Neutrophil (primary cell): ENCODE data around the gene INCENP.

Source experiments
- H3K27ac ChIP-seq: fragments of 200-600 bp; sonication (generic); 2 replicates; pipeline ENCODE4 v1.5.1; 2016; ENCODE audit warnings: mild to moderate bottlenecking, moderate library complexity
- H3K27me3 ChIP-seq: fragments of 200-600 bp; sonication (generic); 2 replicates; pipeline ENCODE4 v1.6.0; 2016; ENCODE audit warnings: mild to moderate bottlenecking
- H3K36me3 ChIP-seq: fragments of 200-600 bp; sonication (generic); 2 replicates; pipeline ENCODE4 v1.5.1; 2017
- H3K4me1 ChIP-seq, 2 experiments: fragments of 200-600 bp in 1 of 2; sonication (generic) in 1 of 2; 1 replicate in 1 of 2; 2 replicates in 1 of 2; pipeline versions ENCODE4 v1.5.1 to v1.6.1; 2013 to 2016; ENCODE audit warnings: low read depth in 1 of 2, low read length in 1 of 2, mild to moderate bottlenecking in 1 of 2, moderate library complexity in 1 of 2; ENCODE audit not compliant: control insufficient read depth in 1 of 2, insufficient read depth in 1 of 2
- H3K4me3 ChIP-seq, 2 experiments: fragments of 200-600 bp in 1 of 2; sonication (generic) in 1 of 2; 1 replicate in 1 of 2; 2 replicates in 1 of 2; pipeline ENCODE4 v1.5.1; 2013 to 2016; ENCODE audit warnings: low read depth in 1 of 2, low read length in 1 of 2, mild to moderate bottlenecking in 1 of 2, moderate library complexity in 1 of 2
- H3K9me3 ChIP-seq: fragments of 200-600 bp; sonication (generic); 2 replicates; pipeline ENCODE4 v1.5.1; 2016
- TF ChIP-seq, protein P1 (sequence below): fragments of 200-600 bp; sonication (generic); IDR thresholded peaks from 2 replicates; pipeline ENCODE4 v1.5.1; 2016; ENCODE audit warnings: antibody characterized with exemption

INCENP gene

DNA sequence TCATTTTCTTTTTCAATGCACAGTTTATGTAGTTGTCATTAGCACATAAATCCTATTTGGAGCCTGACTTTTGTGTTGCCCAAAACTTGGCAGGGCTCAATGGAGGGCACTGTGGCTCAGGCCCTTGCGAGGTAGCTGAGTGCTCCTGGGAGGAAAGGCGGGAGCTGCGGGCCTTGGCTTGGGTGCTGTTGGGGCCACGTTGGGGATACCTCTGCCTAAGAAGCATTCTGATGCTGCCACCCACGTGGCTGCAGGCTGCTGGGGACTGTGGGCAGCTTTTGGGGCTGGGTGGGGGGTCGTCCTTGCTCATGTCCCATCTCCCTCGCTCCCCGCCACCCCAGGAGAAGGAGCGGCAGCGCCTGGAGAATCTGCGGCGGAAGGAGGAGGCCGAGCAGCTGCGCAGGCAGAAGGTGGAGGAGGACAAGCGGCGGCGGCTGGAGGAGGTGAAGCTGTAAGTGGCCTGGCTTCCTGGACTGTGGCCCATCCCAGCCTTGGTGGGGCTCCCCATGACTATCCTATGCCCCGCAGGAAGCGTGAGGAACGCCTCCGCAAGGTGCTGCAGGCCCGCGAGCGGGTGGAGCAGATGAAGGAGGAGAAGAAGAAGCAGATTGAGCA is 20.9 kb downstream of the INCENP start:
- Histone ChIP-seq H3K27me3 (no peaks in the 10 kb centered on the region), H3K4me1 (no peaks in the 10 kb centered on the region), H3K4me3 (no peak overlapping the region), H3K36me3 (peaks cover 98% of the 10 kb centered on the region), H3K9me3 (no peaks in the 10 kb centered on the region), H3K27ac (no peak overlapping the region)
- TF ChIP-seq, protein P1, sequence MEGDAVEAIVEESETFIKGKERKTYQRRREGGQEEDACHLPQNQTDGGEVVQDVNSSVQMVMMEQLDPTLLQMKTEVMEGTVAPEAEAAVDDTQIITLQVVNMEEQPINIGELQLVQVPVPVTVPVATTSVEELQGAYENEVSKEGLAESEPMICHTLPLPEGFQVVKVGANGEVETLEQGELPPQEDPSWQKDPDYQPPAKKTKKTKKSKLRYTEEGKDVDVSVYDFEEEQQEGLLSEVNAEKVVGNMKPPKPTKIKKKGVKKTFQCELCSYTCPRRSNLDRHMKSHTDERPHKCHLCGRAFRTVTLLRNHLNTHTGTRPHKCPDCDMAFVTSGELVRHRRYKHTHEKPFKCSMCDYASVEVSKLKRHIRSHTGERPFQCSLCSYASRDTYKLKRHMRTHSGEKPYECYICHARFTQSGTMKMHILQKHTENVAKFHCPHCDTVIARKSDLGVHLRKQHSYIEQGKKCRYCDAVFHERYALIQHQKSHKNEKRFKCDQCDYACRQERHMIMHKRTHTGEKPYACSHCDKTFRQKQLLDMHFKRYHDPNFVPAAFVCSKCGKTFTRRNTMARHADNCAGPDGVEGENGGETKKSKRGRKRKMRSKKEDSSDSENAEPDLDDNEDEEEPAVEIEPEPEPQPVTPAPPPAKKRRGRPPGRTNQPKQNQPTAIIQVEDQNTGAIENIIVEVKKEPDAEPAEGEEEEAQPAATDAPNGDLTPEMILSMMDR = no peak

- H3K9me3 ChIP-seq = no peaks in the 10 kb centered on the region
- no peak overlapping the region for H3K4me3 ChIP-seq
- H3K27me3 ChIP-seq = no peaks in the 10 kb centered on the region
- peaks cover 98% of the 10 kb centered on the region for H3K36me3 ChIP-seq
- H3K4me1 ChIP-seq = no peaks in the 10 kb centered on the region
- TF ChIP-seq, protein P1 = no peak
- no peak overlapping the region for H3K27ac ChIP-seq
Observed at GRCh38 chr11:62145261-62145871, 21.6 kb downstream of the INCENP start.

DNA sequence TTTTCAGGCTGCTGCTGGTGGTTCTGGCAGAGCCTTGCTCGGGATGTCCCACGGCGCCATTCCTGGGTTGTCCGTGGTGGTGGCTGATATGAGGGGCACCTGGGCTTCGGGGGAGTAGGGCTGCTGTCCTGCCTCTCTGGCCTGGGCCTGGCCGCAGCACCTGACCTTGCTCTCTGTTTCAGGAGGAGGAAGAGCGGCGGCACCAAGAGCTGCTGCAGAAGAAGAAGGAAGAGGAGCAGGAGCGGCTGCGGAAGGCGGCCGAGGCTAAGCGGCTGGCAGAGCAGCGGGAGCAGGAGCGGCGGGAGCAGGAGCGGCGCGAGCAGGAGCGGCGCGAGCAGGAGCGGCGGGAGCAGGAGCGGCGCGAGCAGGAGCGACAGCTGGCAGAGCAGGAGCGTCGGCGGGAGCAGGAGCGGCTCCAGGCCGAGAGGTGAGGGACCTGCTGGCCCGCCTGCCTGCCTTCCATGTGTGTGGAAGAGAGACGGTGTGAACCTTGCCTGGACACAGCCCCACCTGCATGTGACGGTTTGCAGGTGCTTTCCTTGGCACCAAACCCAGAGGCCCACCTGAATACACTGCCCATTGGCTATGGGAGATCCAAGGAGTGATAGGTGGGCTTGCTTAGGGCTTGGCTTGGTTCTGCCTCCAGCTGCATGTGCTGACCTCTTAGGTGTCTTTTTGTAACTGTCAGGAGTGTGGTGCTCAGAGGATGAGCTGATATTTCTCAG is 22.8 kb downstream of the INCENP start:
- TF ChIP-seq, protein P1 = no peak
- H3K4me1 ChIP-seq = no peaks in the 10 kb centered on the region
- no peaks in the 10 kb centered on the region for H3K27me3 ChIP-seq
- no peak overlapping the region for H3K27ac ChIP-seq
- peaks cover 98% of the 10 kb centered on the region for H3K36me3 ChIP-seq
- H3K9me3 ChIP-seq = no peaks in the 10 kb centered on the region
- no peak overlapping the region for H3K4me3 ChIP-seq

DNA sequence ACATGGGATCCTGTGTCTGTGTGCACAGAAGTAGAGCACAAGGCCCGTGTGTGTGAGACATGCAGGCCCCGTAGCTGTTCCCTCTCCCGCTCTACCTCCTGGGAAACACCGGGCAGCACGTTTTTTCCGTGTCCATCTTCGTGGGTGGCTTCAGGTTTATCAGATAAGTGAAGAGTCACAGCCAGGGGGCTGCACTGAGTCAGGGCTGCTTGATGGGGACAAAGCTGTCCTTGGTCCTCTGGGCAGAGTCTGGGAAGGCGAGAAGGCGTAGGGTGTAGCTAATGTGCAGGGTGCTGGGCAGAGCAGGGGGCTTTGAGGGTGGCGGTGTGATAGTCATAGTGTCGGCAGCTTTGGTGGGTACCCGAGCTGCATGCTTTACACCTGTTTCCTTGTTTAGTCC is 23.7 kb downstream of the INCENP start:
- TF ChIP-seq, protein P1 = no peak
- Histone ChIP-seq H3K9me3 (no peaks in the 10 kb centered on the region), H3K27ac (no peak overlapping the region), H3K4me3 (no peak overlapping the region), H3K36me3 (peaks cover 98% of the 10 kb centered on the region), H3K27me3 (no peaks in the 10 kb centered on the region), H3K4me1 (no peaks in the 10 kb centered on the region)

- Histone ChIP-seq H3K27ac (no peak overlapping the region), H3K36me3 (peaks cover 98% of the 10 kb centered on the region), H3K4me1 (no peaks in the 10 kb centered on the region), H3K4me3 (no peak overlapping the region), H3K9me3 (no peaks in the 10 kb centered on the region), H3K27me3 (no peaks in the 10 kb centered on the region)
- TF ChIP-seq, protein P1 = no peak
Observed at GRCh38 chr11:62148271-62148980, 24.6 kb downstream of the INCENP start.
